Measurements from ENCODE around the gene GDF2.

GDF2 gene

GRCh38 chr10:47371629-47372485 lies 49.6 kb downstream of the GDF2 start:
- DNase-seq: no peak

- DNase-seq: no peak
Measured at GRCh38 chr10:47372726-47373125, 50.5 kb downstream of the GDF2 start.

DNA sequence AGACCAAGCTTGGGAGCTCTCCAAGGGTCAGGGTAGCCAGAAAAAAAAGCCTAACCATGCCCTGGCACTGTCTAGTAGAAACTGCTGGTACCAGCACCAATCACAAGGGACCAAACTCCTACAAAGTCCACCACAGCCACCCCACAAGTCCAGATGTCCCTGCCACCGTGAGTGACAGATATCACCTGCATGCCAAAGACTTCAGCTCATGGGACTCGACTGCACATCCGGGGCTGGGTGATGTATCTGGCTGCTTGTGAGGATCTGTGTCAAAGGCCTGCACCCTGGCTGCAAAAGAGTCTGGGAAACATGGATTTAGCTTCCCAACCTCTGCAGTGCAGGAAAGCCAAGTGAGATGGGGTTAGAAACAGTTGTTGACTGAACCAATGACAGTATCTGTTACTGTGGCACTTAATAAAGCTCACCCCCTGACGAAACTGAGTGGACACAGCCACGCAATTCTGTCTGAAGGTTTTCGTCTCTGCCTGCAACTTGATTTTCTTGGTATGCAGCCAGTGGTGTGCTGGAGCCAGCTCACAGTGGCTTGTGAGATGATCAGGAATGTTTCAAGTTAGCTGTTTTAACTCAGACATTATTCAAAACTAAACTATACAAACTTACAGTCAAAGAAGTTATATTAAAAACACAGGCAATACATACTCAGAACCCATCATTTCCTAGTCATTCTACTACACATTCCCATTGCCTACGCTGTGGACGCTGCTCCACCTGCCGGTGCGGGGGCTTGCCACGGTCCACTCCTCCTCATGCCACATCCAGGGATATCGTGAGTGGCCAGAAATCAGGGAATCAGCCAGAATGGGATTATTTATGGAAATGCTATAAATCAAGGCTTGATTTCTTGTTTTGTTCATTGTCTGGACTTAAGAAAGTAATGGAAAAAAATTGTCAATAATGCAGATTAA lies 52.6 kb downstream of the GDF2 start:
- DNase-seq: no peak

DNA sequence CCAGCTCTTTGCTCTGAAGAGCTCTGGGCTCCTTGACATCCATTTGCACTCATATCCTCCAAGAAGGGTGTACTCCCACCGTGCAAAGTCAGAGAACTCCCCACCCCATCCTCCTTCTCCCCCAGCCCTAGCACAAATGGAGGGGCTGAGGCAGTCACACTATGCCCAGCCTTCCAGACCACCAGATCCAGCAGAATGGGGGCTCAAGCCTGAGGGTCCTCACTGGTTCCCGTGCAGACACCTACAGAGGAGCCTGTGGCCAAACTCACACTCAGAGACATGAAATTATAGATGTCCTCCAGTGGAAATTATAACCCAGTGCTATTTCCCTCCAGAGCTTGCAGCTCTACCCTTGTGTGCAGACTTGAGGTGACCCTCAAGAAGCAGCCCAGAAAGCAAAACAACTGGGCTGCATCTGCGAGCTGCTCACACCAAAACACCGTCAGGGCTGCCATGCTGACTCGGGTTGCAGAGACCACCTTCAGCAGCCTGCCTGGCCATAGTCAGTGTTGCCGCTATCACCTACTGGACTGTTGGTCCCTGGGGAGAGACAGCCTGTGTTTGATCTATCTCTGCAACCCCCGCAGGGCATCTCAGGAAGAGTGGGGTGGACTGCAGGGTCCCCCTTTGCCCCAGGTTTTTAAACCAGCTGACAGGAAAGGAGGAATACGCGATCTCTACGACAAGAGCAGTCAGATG lies 54.4 kb downstream of the GDF2 start:
- no peak for DNase-seq

Data from NCI-H774 (cell line).